GM21423 (cell line): ENCODE data around the gene SNURF.
"Not testable (repeated sequence)": the region's sequence is repeated elsewhere in the genome, so short reads cannot be mapped to it uniquely, and the experiment has no call there.

Experiments
- ATAC-seq: cut with Tn5 transposase; IDR thresholded peaks from one replicate; pipeline ENCODE4 v1.9.1; 2021; ENCODE audit warnings: mild to moderate bottlenecking, moderate library complexity; ENCODE audit not compliant: unreplicated experiment

SNURF gene

GRCh38 chr15:24966364-24967103 is 11.7 kb downstream of the SNURF start:
- ATAC-seq, result no peak

DNA sequence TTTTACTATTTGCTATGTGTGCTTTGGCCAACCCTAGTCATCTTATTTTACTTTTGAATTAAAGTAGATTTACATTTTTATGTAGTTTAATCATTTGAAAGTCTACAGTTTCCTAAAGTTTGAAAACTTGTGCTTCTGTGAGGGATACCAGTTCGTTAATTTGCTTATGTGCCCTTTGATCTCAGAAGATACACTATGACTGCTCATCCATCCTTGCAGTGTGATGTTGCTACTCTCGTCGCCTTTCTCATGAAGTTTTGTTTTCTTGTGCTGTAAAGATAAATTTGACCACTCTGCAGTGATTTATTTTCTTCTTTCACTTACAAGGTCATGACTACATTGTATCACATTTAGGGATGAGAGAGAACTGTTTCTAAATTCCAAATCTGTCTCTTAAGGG is 16.3 kb downstream of the SNURF start:
- ATAC-seq, result no peak

- ATAC-seq, result no peak
Measured at GRCh38 chr15:24971772-24972171, 17.0 kb downstream of the SNURF start.

DNA sequence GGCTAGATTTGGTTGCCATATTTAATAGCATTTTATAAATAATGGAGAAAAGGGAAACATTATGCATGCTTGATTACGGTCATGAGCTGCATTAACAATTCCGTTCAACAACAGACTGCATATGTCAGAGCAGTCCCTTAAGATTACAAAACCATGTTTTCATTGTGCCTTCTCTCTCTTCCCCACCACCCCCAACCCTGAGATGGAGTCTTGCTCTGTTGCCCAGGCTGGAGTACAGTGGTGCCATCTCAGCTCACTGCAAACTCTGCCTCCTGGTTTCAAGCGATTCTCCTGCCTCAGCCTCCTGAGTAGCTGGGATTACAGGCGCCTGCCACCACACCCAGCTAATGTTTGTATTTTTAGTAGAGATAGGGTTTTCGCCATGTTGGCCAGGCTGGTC is 17.9 kb downstream of the SNURF start:
- not testable (repeated sequence) for ATAC-seq

GRCh38 chr15:24976932-24977331 is 22.1 kb downstream of the SNURF start:
- ATAC-seq, result no peak

DNA sequence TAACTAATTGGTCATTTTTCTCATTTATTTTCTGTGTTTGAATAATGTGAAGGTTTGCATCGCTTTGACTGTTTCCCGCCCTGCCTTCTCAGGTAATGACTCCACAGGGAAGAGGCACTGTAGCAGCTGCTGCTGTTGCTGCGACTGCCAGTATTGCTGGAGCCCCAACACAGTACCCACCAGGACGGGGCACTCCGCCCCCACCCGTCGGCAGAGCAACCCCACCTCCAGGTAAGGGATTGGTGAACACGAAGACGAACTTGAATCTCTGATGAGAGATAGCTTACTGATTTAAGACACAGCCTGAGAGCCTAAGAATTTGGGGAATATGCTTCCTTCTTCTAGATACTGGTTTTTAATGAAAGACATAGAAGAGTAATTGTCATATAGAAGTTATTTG is 22.9 kb downstream of the SNURF start:
- no peak for ATAC-seq

DNA sequence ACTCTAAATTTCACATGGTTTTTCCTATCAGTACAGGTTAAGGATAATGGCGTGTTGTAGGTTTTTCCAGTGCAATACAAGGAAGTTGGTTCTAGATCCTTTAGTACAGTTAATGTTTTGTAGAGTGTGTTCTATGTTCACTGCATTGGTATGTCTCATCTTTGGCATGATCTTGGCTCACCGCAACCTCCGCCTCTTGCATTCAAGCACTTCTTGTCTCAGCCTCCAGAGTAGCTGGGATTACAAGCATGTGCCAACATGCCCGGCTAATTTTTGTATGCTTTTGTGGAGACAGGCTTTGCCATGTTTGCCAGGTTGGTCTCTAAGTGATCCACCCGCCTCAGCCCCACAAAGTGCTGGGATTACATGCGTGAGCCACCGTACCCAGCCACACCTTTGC is 30.4 kb downstream of the SNURF start:
- ATAC-seq, result no peak

DNA sequence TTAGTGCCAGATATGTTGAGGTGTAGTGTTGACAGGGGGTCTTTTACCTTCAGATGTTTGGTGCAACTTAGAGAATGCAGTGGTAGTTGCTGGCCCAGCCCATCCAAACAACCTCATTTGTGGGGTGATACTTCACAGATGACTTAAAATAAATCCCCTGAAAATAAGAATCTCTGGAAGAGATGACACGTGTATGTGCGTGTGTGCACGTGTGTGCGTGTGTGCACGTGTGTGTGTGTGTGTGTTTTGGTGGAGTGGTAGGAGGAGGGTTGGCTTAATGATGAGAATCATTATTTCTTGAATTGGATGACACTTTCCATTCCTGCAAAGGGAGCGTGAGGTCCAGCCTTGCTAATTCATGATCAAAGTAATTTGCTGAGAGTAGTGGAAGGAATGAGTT is 31.9 kb downstream of the SNURF start:
- no peak for ATAC-seq
